Stimulated activated naive CD8-positive, alpha-beta T cell treated with anti-CD3 and anti-CD28 coated beads, Interleukin-15, Interleukin-2, amounts not matched to agents 100 U/mL and 50 U/mL, for 24 hours (primary cell): Measurements from ENCODE around the gene TNKS2.
A peak's percentile ranks its signal among the peaks of the same experiment; 100 is the strongest.
"Not testable (repeated sequence)": the region's sequence is repeated elsewhere in the genome, so short reads cannot be mapped to it uniquely, and the experiment has no call there.

ENCODE experiments used
- ATAC-seq: fragments of 150-1000 bp; cut with Tn5 transposase; one replicate; pipeline ENCODE4 v1.10.0; 2021
- DNase-seq: peaks from one replicate; pipeline ENCODE4 v3.0.0; 2021

The TNKS2 gene

DNA sequence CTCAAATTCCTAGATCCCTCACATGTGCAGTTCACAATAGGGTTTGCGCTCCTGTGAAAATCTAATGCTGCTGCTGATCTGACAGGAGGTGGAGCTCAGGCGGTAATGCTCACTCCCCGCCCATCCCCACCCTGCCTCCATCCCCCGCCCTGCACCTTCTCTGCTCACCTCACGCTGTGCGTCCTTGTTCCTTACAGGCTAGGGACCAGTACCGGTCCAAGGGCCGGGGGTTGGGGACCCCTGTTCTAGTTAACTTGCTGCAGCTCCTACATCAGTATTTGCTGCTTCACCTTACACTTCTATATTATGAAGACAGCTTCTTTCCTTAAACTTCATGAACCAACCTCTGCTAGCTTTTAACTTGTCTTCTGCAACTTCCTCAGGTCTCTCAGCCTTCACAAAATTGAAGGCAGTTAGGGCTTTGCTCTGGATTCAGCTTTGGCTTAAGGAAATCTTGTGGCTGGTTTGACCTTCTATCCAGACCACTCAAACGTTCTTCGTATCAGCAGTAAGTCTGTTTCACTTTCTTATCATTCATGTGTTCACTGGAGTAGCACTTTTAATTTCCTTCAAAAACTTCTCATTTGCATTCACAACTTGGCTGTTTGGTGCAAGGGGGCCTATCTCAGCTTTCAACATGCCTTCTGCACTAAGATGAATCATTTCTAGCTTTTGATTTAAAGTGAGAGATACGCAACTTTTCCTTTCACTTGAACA is 1.7 kb upstream of the TNKS2 start:
- peak; percentile 58 for DNase-seq

GRCh38 chr10:91797048-91797690 is 1.1 kb upstream of the TNKS2 start:
- ATAC-seq (no peak), DNase-seq (no peak)

More for the DNA sequence above, 1.7 kb upstream of the TNKS2 start:
- ATAC-seq = peak; percentile 70

GRCh38 chr10:91798649-91799611 is 704 bp downstream of the TNKS2 start:
- ATAC-seq = no peak
- peak; percentile 49 for DNase-seq

DNA sequence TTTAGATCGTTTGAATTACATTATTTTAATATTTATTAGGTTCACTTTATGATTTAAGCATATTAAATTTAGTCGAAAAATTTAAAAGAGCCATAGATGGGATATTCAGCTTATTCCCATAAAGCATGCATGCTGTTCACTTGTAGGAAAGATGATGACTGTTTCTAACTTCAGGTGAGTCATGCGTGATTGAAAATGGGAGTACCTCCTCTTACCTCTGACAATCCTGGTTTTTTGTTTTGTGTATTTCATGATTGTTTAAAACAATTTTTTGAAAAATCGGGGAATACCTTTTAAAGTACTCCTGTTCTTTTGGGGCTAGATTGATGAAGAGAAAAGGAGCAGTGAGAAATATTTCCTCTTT is 1.4 kb downstream of the TNKS2 start:
- no peak for ATAC-seq
- DNase-seq = no peak

- ATAC-seq (no peak), DNase-seq (no peak)
Measured at GRCh38 chr10:91800182-91800581, 2.0 kb downstream of the TNKS2 start.

- DNase-seq (no peak), ATAC-seq (no peak)
Measured at GRCh38 chr10:91800756-91801155, 2.5 kb downstream of the TNKS2 start.

GRCh38 chr10:91803386-91804125 is 5.3 kb downstream of the TNKS2 start:
- ATAC-seq (no peak), DNase-seq (no peak)

GRCh38 chr10:91804126-91804510 is 5.9 kb downstream of the TNKS2 start:
- no peak for ATAC-seq
- no peak for DNase-seq

- ATAC-seq (no peak), DNase-seq (no peak)
Measured at GRCh38 chr10:91805110-91805838, 7.0 kb downstream of the TNKS2 start.

DNA sequence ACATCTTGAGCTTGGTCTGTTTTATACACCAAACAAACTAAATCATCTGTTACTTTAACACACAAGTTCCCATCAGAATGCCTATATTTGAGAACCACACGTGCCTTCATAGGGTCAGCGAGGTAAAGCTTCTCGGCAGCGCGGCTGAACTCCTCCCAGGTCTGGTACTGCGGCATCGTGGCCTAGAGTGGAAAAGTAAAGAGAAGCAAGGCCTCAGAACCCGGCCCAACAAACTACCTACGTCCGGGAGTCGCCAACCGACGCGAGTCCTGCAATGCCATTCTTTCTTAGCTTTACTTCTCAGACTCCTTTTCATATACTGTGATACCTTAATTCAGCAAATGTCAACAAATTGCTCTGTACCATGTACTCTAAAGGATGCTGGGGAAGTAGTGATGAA is 9.0 kb downstream of the TNKS2 start:
- DNase-seq, ATAC-seq: not testable (repeated sequence)

DNA sequence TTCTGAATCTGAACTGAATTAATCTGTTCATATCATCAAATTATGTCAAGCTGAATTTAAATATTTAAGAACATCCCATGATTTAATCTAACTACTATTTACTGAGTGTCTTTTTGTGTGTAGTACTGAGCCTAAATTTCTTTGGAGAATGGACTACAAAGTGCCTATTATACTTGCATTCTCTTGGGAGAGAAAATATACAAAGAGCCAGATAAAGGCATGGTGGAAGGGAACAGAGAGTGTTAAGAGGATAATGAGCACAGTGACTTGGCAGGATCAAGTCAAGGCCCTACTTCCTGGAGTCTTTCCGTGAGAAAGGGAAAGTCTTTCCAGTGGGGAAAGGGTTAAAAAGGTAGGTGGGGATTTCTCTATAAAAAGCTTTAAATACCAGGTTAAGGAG is 15.0 kb downstream of the TNKS2 start:
- DNase-seq (no peak), ATAC-seq (no peak)

GRCh38 chr10:91816981-91817380 is 18.8 kb downstream of the TNKS2 start:
- DNase-seq (no peak), ATAC-seq (no peak)

DNA sequence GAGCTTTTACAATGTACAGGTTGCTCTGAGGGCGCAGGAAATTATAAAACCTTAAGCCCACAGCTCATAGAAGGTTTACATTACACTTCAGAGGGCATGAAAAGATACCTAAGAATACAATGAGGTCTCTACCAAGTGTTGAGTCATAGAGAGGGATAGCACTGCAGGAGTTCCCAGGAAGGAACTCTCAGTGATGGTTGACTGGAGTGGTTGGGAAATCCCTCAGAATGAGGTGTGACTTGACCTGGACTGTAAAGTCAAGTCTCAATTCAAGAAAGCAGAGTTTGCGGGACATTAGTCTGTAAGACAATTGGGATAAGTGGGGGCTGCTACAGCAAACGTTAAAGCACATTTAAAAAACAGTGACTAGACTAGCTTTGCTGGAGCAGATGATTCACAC is 21.9 kb downstream of the TNKS2 start:
- no peak for ATAC-seq
- no peak for DNase-seq

- no peak for DNase-seq
- ATAC-seq = no peak
Measured at GRCh38 chr10:91824076-91824475, 25.9 kb downstream of the TNKS2 start.

GRCh38 chr10:91829268-91829667 is 31.0 kb downstream of the TNKS2 start:
- DNase-seq (no peak), ATAC-seq (peak; percentile 52)

- no peak for DNase-seq
Measured at GRCh38 chr10:91838199-91838598, 40.0 kb downstream of the TNKS2 start.

DNA sequence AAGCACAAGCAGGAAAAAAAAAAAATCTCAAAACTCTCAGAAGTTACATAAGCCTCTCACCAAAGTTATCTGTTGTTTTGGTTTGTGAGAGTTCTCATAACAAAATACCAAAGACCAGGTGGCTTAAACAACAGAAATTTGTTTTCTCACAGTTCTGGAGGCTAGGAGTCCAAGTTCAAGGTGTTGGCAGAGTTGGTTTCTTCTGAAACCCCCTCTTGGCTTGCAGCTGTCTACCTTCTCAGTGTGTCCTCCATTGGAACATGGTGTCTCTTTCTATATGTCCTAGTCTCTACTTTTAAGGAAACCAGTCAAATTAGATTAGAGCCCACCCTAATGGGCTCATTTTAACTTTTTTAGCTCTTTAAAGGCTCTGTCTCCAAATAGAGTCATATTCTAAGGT is 44.9 kb downstream of the TNKS2 start:
- ATAC-seq = no peak
- no peak for DNase-seq

More at GRCh38 chr10:91838199-91838598, 40.0 kb downstream of the TNKS2 start:
- ATAC-seq = no peak

GRCh38 chr10:91856637-91857036 is 58.4 kb downstream of the TNKS2 start:
- no peak for DNase-seq
- no peak for ATAC-seq

DNA sequence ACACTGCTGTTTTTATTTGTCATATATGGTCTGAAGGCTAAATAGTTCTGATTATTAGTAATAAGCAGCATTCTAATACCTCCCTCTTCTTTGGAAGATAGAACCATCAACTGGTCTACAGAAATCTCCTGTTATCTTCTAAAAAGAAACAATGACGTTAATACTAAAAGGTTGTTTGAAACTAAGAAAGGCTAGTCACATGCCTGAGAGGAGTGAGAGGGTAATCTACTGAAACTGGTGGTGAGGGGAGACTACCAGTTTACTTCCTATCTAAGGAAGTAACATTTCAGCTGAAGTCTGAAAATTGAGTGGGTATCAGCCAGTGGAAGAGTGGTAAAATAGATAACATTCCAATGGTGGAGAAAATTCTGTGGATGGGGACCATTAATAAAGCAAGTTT is 62.7 kb downstream of the TNKS2 start:
- ATAC-seq (no peak), DNase-seq (no peak)

- DNase-seq = no peak
- no peak for ATAC-seq
Measured at GRCh38 chr10:91864099-91864498, 65.9 kb downstream of the TNKS2 start.

DNA sequence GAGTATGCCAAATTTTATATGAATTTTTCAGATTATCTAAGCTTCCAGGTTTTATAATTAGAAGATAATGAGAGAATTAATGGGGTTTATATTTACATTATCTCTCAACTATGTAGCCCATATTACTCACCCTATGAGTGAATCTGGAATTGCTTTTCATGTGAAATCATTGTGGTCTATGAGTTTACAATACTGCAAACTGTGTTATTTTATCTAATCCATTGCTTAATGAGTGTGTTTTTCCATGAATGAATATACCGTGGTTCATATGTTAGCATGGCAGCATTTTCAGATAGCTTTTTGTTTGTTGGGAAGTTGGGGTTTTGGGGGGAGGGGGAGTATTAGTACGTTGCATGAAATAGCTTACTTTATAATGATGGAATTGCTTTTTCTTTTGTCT is 66.5 kb downstream of the TNKS2 start:
- ATAC-seq (peak; percentile 43), DNase-seq (no peak)
